ENCODE data around the gene CSNK1A1.
A peak's percentile ranks its signal among the peaks of the same experiment; 100 is the strongest.

CSNK1A1 gene

GRCh38 chr5:149550268-149550583 is 1.0 kb downstream of the CSNK1A1 start:
- TF ChIP-seq TAF1 (IDR thresholded peaks at IDR 0.05; ENCODE audit: borderline replicate concordance, insufficient read depth, low read length) (0 out of 2 replicates have a peak, but pooled peaks have one; percentile 14), POLR2AphosphoS5 (IDR thresholded peaks at IDR 0.05; ENCODE audit: low read depth, low read length) (no peak)

- no peak for TF ChIP-seq POLR2AphosphoS5 (IDR thresholded peaks at IDR 0.05; ENCODE audit: low read depth, low read length)
- TF ChIP-seq SIN3A (IDR thresholded peaks at IDR 0.05; ENCODE audit: borderline replicate concordance, insufficient read depth, low read length) = 0 out of 2 replicates have a peak, but pooled peaks have one; percentile 7
Measured at GRCh38 chr5:149549461-149550267, 1.6 kb downstream of the CSNK1A1 start.

GRCh38 chr5:149546974-149547373 is 4.3 kb downstream of the CSNK1A1 start:
- no peak for TF ChIP-seq TAF1 (IDR thresholded peaks at IDR 0.05; ENCODE audit: borderline replicate concordance, insufficient read depth, low read length)

- TF ChIP-seq REST (IDR thresholded peaks at IDR 0.05; ENCODE audit: insufficient read depth in 1 of 2, low read depth in 2 of 2, low read length in 2 of 2) (no peak), SIN3A (IDR thresholded peaks at IDR 0.05; ENCODE audit: borderline replicate concordance, insufficient read depth, low read length) (no peak), FOXP2 (optimal IDR thresholded peaks at IDR 0.05; ENCODE audit: borderline replicate concordance, extremely low read depth, extremely low read length, insufficient read depth) (no peak), POLR2AphosphoS5 (IDR thresholded peaks at IDR 0.05; ENCODE audit: low read depth, low read length) (no peak), TAF1 (IDR thresholded peaks at IDR 0.05; ENCODE audit: borderline replicate concordance, insufficient read depth, low read length) (no peak)
Measured at GRCh38 chr5:149545327-149545726, 5.9 kb downstream of the CSNK1A1 start.

GRCh38 chr5:149544028-149544420 is 7.2 kb downstream of the CSNK1A1 start:
- TF ChIP-seq POLR2AphosphoS5 (IDR thresholded peaks at IDR 0.05; ENCODE audit: low read depth, low read length) = no peak
- no peak for TF ChIP-seq TAF1 (IDR thresholded peaks at IDR 0.05; ENCODE audit: borderline replicate concordance, insufficient read depth, low read length)
- no peak for TF ChIP-seq SIN3A (IDR thresholded peaks at IDR 0.05; ENCODE audit: borderline replicate concordance, insufficient read depth, low read length)
- TF ChIP-seq REST (IDR thresholded peaks at IDR 0.05; ENCODE audit: insufficient read depth in 1 of 2, low read depth in 2 of 2, low read length in 2 of 2) = no peak
- TF ChIP-seq FOXP2 (optimal IDR thresholded peaks at IDR 0.05; ENCODE audit: borderline replicate concordance, extremely low read depth, extremely low read length, insufficient read depth) = no peak

GRCh38 chr5:149543361-149544027 is 7.7 kb downstream of the CSNK1A1 start:
- TF ChIP-seq REST (IDR thresholded peaks at IDR 0.05; ENCODE audit: insufficient read depth in 1 of 2, low read depth in 2 of 2, low read length in 2 of 2) (no peak), FOXP2 (optimal IDR thresholded peaks at IDR 0.05; ENCODE audit: borderline replicate concordance, extremely low read depth, extremely low read length, insufficient read depth) (no peak), TAF1 (IDR thresholded peaks at IDR 0.05; ENCODE audit: borderline replicate concordance, insufficient read depth, low read length) (no peak), SIN3A (IDR thresholded peaks at IDR 0.05; ENCODE audit: borderline replicate concordance, insufficient read depth, low read length) (no peak), POLR2AphosphoS5 (IDR thresholded peaks at IDR 0.05; ENCODE audit: low read depth, low read length) (no peak)

Measured in PFSK-1 (cell line).